Motor neuron (in vitro differentiated cells): ENCODE results near the gene WDR17. TPM values are rescaled to one million over a fixed set of nuclear protein-coding genes. Genes with fewer than 3 reads are reported as not detected.
A peak's percentile ranks its signal among the peaks of the same experiment; 100 is the strongest.
"Not testable (repeated sequence)": the region's sequence is repeated elsewhere in the genome, so short reads cannot be mapped to it uniquely, and the experiment has no call there.

Experiments
- ATAC-seq, 8 experiments: fragments of 200-7000 bp; cut with Tn5 transposase; replicated peaks in 6 of 8; 2 replicates each; pipeline ENCODE4 v1.8.0; 2021; ENCODE audit warnings: mild to moderate bottlenecking in 8 of 8, moderate library complexity in 8 of 8
- H3K27ac ChIP-seq, 2 donors: fragments of 250-450 bp; sonication (Bioruptor Pico); 2 replicates each; pipeline ENCODE4 v1.9.0; 2021; ENCODE audit warnings: antibody characterized with exemption in 2 of 2, mild to moderate bottlenecking in 2 of 2, moderate library complexity in 1 of 2
- H3K4me1 ChIP-seq, 2 donors: fragments of 250-450 bp; sonication (Bioruptor Pico); replicated peaks in 1 of 2; 2 replicates each; pipeline ENCODE4 v1.6.1; 2021; ENCODE audit warnings: antibody characterized with exemption in 2 of 2, mild to moderate bottlenecking in 2 of 2, moderate library complexity in 1 of 2
- H3K4me3 ChIP-seq, 5 donors: fragments of 250-450 bp; sonication (Bioruptor Pico); 2 replicates each; pipeline ENCODE4 v1.9.0; 2021; ENCODE audit warnings: antibody characterized with exemption in 5 of 5, mild to moderate bottlenecking in 5 of 5, moderate library complexity in 4 of 5
- WGBS, 10 experiments: fragments of 450-650 bp; shearing (Covaris generic); methylation state at CpG; one replicate each; pipeline ENCODE4 v1.0.0; 2022; 5-methylcytosine and 5-hydroxymethylcytosine counted together
- in situ Hi-C, 9 experiments: fragments of 400-800 bp; cut with MboI; loops; one replicate each; pipeline ENCODE4 v1.15.0; 2021; ENCODE audit warnings: low sequenced_read_pairs in 9 of 9, low pct_unique_long_range_greater_than_20kb in 2 of 9; ENCODE audit not compliant: unreplicated experiment in 9 of 9
- total RNA-seq, 8 experiments: library from RNA; unstranded; fragments of 300-600 nt; gene quantifications; 2 replicates each; pipeline versions ENCODE4 v1.2.3 to v1.2.4, GENCODE V29; 2022

The WDR17 gene
- total RNA-seq, 8 experiments from 2014 or later = 1.3 to 23.5 (median 12.8) TPM

- peak in 2 of 8 experiments; percentile 49 to 52 for ATAC-seq
- in situ Hi-C loops = no loop called here
- Histone ChIP-seq H3K4me3 (no peak overlapping the region), H3K27ac (no peak overlapping the region), H3K4me1 (no peaks in the 10 kb centered on the region)
- 60 to 100% (median 82%) methylated on average over 1 to 5 of the region's 5 CpGs; no CpG with 5 or more reads in 1 of the 10 experiments for WGBS, 10 experiments
Observed at GRCh38 chr4:176207839-176208238, 142.2 kb downstream of the WDR17 start.

- Histone ChIP-seq H3K27ac (no peak overlapping the region), H3K4me1 (no peaks in the 10 kb centered on the region), H3K4me3 (no peak overlapping the region)
- in situ Hi-C loops = no loop called here
- no peak for ATAC-seq
- 82 to 100% (median 88%) methylated on average over 1 to 4 of the region's 4 CpGs; no CpG with 5 or more reads in 6 of the 10 experiments for WGBS, 10 experiments
Observed at GRCh38 chr4:176209535-176209934, 143.9 kb downstream of the WDR17 start.

DNA sequence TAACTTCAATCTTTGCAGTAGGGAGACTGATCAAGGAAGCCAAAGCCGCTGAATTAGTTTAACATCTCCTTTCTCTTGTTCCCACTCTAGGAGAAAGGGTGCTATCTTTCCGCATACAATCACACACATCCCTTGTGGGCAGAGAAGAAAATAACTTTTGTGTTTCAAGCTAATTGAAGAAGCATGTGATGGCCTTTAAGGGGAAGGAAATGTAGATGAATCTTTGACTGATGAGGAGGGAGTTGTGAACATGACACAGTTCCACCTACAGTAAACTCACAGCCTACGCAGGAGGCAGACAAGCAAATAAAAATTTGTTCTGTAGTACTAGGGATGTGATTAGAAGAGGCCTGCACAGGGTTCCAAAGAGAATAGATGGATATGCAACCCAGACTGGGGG lies 144.5 kb downstream of the WDR17 start:
- H3K27ac ChIP-seq = no peak overlapping the region
- H3K4me3 ChIP-seq = no peak overlapping the region
- in situ Hi-C loops = no loop called here
- no peak for ATAC-seq
- no peaks in the 10 kb centered on the region for H3K4me1 ChIP-seq
- WGBS, 10 experiments = 40 to 100% (median 97%) methylated on average over 1 to 2 of the region's 3 CpGs; no CpG with 5 or more reads in 2 of the 10 experiments

- no peak for ATAC-seq
- WGBS, 10 experiments = 51 to 90% (median 75%) methylated on average over 2 to 6 of the region's 7 CpGs
- Histone ChIP-seq H3K4me1 (no peaks in the 10 kb centered on the region), H3K27ac (no peak overlapping the region), H3K4me3 (no peak overlapping the region)
- in situ Hi-C loops = no loop called here
Observed at GRCh38 chr4:176210579-176211296, 145.1 kb downstream of the WDR17 start.

DNA sequence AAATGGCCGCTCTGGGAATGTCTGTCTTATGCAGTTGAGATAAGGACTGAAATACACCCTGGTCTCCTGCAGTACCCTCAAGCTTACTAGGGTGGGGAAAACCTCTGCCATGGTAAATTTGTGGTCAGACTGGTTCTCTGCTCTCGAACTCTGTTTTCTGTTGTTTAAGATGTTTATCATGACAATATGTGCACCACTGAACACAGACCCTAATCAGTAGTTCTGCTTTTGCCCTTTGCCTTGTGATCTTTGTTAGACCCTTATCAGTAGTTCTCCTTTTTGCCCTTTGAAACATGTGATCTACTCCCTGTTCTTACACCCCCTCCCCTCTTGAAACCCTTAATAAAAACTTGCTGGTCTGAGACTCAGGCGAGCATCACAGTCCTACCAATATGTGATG lies 146.7 kb downstream of the WDR17 start:
- H3K4me1 ChIP-seq, H3K4me3 ChIP-seq, ATAC-seq, H3K27ac ChIP-seq, in situ Hi-C loops: not testable (repeated sequence)
- whole genome bisulfite sequencing, 10 experiments = 17 to 100% (median 75%) methylated on average over 1 to 3 of the region's 3 CpGs

DNA sequence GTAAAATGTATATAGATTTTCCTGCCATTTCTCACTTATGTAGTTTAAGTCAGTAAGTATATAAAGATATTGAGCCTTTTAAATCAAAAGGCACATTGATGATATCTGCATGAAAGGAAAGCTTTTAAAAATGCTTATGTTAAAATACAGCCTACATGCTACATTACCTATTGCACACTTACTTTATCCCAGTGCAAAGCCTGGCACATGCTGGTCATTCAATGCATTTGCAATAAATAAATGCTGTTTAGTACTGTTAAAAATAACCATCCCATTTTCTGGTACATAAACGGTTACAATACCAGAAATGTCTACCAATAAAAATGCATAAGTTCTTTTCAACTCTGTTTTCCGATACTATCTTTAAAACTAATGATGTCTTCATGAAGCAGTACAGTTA lies 151.9 kb downstream of the WDR17 start:
- Histone ChIP-seq H3K27ac (no peak overlapping the region), H3K4me3 (no peak overlapping the region), H3K4me1 (no peaks in the 10 kb centered on the region)
- no peak for ATAC-seq
- 26 to 86% (median 58%) methylated on average over 1 to 2 of the region's 2 CpGs for whole genome bisulfite sequencing, 10 experiments
- in situ Hi-C loops = no loop called here

- in situ Hi-C loops = no loop called here
- WGBS, 10 experiments = 20 to 100% (median 84%) methylated on average over 1 to 5 of the region's 5 CpGs
- ATAC-seq = no peak
- Histone ChIP-seq H3K27ac (no peak overlapping the region), H3K4me1 (no peaks in the 10 kb centered on the region), H3K4me3 (no peak overlapping the region)
Observed at GRCh38 chr4:176222149-176222548, 156.5 kb downstream of the WDR17 start.

DNA sequence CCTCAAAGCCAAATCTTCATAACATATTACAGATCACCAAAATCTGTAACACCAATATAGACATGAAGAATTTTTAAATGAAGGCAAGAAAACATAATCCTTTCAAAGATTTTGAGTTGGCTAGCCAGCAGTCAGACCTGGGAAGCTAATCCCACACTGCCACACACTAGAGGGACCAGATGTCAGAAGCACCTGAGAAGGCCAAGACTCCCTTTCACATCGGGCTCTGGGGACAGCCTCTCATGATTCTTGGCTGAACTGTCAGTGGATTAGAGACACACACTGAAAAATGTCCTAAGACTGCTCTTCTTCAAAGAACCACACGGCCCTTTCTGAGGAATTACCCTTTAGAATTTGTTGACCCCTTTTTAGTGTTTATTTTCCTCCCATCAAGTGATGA lies 157.9 kb downstream of the WDR17 start:
- Histone ChIP-seq H3K4me1 (no peaks in the 10 kb centered on the region), H3K4me3 (no peak overlapping the region), H3K27ac (no peak overlapping the region)
- 30 to 100% (median 88%) methylated on average over 1 to 2 of the region's 2 CpGs; no CpG with 5 or more reads in 5 of the 10 experiments for WGBS, 10 experiments
- ATAC-seq = no peak
- in situ Hi-C loops = no loop called here

DNA sequence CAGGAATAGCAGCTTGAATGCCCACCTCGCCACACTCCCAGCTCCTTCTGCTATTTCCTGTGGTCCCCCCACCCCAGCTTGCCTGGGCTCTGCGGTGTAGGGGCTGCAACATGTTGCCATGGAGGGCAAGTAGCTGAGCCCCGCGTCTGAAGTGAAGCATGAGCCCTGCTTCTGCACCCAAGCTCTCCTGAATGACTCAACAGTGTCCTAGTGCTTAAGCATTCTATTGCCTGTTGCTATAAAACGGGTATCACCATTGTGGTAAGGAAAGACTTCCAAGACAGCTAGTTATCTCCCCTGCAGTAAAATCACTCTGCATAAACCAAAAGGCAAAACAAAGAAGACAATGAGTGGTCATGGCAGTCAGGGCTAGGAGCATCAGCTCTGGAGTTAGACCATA lies 161.1 kb downstream of the WDR17 start:
- 0 to 89% (median 47%) methylated on average over 1 to 4 of the region's 5 CpGs; no CpG with 5 or more reads in 4 of the 10 experiments for WGBS, 10 experiments
- Histone ChIP-seq H3K4me3 (no peak overlapping the region), H3K27ac (no peak overlapping the region), H3K4me1 (no peaks in the 10 kb centered on the region)
- in situ Hi-C loops = no loop called here
- no peak for ATAC-seq

DNA sequence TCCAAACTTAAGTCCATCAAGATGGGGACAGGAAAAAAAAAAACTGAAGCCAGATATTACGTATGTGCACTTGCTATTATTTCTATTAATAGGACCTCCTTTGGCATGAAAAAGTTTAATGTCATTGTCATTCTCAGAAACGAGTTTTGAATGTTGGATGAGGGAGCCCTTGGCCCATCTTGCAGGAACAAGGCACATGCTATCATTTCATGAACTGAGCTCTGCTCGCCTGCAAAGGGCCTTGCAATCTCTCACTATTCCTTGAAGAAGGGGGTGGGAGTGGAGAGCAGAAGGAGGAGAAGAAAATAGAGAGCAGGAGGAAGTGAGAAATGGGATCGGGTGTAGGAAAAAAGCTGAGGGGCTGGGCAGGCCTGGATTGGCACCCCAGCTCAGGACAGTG lies 164.0 kb downstream of the WDR17 start:
- ATAC-seq = no peak
- WGBS, 10 experiments = 20 to 100% (median 76%) methylated on average over 1 to 4 of the region's 4 CpGs
- Histone ChIP-seq H3K4me3 (no peak overlapping the region), H3K4me1 (no peaks in the 10 kb centered on the region), H3K27ac (no peak overlapping the region)
- in situ Hi-C loops = no loop called here

Other genes with a start within 250 kb of the WDR17 start
- 1 to 10 TPM in 2 of 8 experiments, under 1 TPM in 4, not detected in 2; 0.50 to 1.5 (median 0.73) TPM for gene SPATA4, start 129.7 kb downstream of the WDR17 start, total RNA-seq
- under 1 TPM in 2 of 8 experiments, not detected in 6; 0.28 to 0.33 TPM for gene ASB5, start 203.4 kb downstream of the WDR17 start, total RNA-seq